Right atrium auricular region (tissue), 2 donors: ENCODE measurements around the gene MYL6. TPM values are rescaled to one million over a fixed set of nuclear protein-coding genes. Genes with fewer than 3 reads are reported as not detected.
"Not testable (repeated sequence)": the region's sequence is repeated elsewhere in the genome, so short reads cannot be mapped to it uniquely, and the experiment has no call there.

Experiments used
- DNase-seq: peaks from one replicate; pipeline ENCODE4 v3.0.0-alpha.2; 2019; ENCODE audit warnings: low spot score
- H3K27ac ChIP-seq, 2 donors: fragments of 200-600 bp; sonication (generic); 1 replicate in 1 of 2; 2 replicates in 1 of 2; pipeline ENCODE4 v1.5.1; 2016 to 2019
- H3K27me3 ChIP-seq, 2 donors: fragments of 200-600 bp; sonication (generic); one replicate each; pipeline versions ENCODE4 v1.5.1 to v1.6.0; 2017 to 2019
- H3K36me3 ChIP-seq: fragments of 200-600 bp; sonication (generic); one replicate; pipeline ENCODE4 v1.5.1; 2016
- H3K4me1 ChIP-seq, 2 donors: fragments of 200-600 bp; sonication (generic); one replicate each; pipeline versions ENCODE4 v1.5.1 to v1.6.0; 2017 to 2019
- H3K4me3 ChIP-seq, 2 donors: fragments of 200-600 bp; sonication (generic); 1 replicate in 1 of 2; 2 replicates in 1 of 2; pipeline ENCODE4 v1.5.1; 2017 to 2019; ENCODE audit warnings: mild to moderate bottlenecking in 1 of 2, moderate library complexity in 1 of 2
- H3K9me3 ChIP-seq, 2 donors: fragments of 200-600 bp; sonication (generic); one replicate each; pipeline ENCODE4 v1.5.1; 2019
- CTCF ChIP-seq, 2 donors: fragments of 200-600 bp; sonication (generic); IDR thresholded peaks; one replicate each; pipeline ENCODE4 v1.5.1; 2019; ENCODE audit warnings: antibody characterized with exemption in 2 of 2
- total RNA-seq, 2 donors: library from RNA; depleted of rRNA; stranded (reverse); fragments of >200 nt; gene quantifications; one replicate each; pipeline ENCODE4 v1.1.0, GENCODE V29; 2016

The MYL6 gene
- total RNA-seq: 1,000 to 10,000 TPM in 1 of 2 donors, 100 to 1,000 TPM in 1; 567 to 1,179 TPM

- H3K27me3 ChIP-seq: no peaks in the 10 kb centered on the region
- H3K27ac ChIP-seq: peak within 1 kb of the TSS; percentile 96 to 99
- TF ChIP-seq CTCF (IDR thresholded peaks at IDR 0.05): peak in 1 of 2 donors; percentile 9
- DNase-seq: peak; percentile 100
- H3K36me3 ChIP-seq: peaks cover 40% of the 10 kb centered on the region
- no peaks in the 10 kb centered on the region for H3K9me3 ChIP-seq
- peak within 1 kb of the TSS; percentile 69 to 92 for H3K4me3 ChIP-seq
- peaks cover 0 to 41% of the 10 kb centered on the region in 2 donors for H3K4me1 ChIP-seq
These were observed at the start of gene MYL6 for GRCh38 chr12:56158029-56158925. TSS of gene MYL6 (plus strand) at chr12:56158359. CDS start at chr12:56158402, 43 bp downstream.

- H3K27me3 ChIP-seq: no peaks in the 10 kb centered on the region
- H3K4me3 ChIP-seq: no peak overlapping the region
- no peak for TF ChIP-seq CTCF (IDR thresholded peaks at IDR 0.05)
- H3K4me1 ChIP-seq: peaks cover 0 to 13% of the 10 kb centered on the region in 2 donors
- no peak for DNase-seq
- peaks cover 70% of the 10 kb centered on the region for H3K36me3 ChIP-seq
- H3K27ac ChIP-seq: no peak overlapping the region
- H3K9me3 ChIP-seq: no peaks in the 10 kb centered on the region
These were observed 47.6 kb upstream of the MYL6 start for GRCh38 chr12:56110571-56110970.

GRCh38 chr12:56114084-56114483 is 44.1 kb upstream of the MYL6 start:
- no peak for DNase-seq

GRCh38 chr12:56115329-56115728 is 42.8 kb upstream of the MYL6 start:
- Histone ChIP-seq H3K9me3 (no peaks in the 10 kb centered on the region), H3K27me3 (no peaks in the 10 kb centered on the region), H3K4me1 (peaks cover 0 to 29% of the 10 kb centered on the region in 2 donors), H3K36me3 (peaks cover 34% of the 10 kb centered on the region), H3K27ac (peak overlapping the region; percentile 94 to 95), H3K4me3 (peak overlapping the region; percentile 71 to 76)
- TF ChIP-seq CTCF (IDR thresholded peaks at IDR 0.05): no peak
- no peak for DNase-seq

More at GRCh38 chr12:56114084-56114483, 44.1 kb upstream of the MYL6 start:
- Histone ChIP-seq H3K9me3 (no peaks in the 10 kb centered on the region), H3K27ac (no peak overlapping the region), H3K4me3 (no peak overlapping the region), H3K4me1 (peaks cover 0 to 16% of the 10 kb centered on the region in 2 donors), H3K36me3 (peaks cover 46% of the 10 kb centered on the region), H3K27me3 (no peaks in the 10 kb centered on the region)
- no peak for TF ChIP-seq CTCF (IDR thresholded peaks at IDR 0.05)

GRCh38 chr12:56116267-56117081 is 41.7 kb upstream of the MYL6 start, which contains the start of gene RPL41:
TSS of gene RPL41 (plus strand) at chr12:56116633.
- DNase-seq: peak; percentile 97
- no peak for TF ChIP-seq CTCF (IDR thresholded peaks at IDR 0.05)
- no peaks in the 10 kb centered on the region for H3K9me3 ChIP-seq
- no peaks in the 10 kb centered on the region for H3K27me3 ChIP-seq
- peaks cover 30% of the 10 kb centered on the region for H3K36me3 ChIP-seq
- H3K4me1 ChIP-seq: peaks cover 0 to 36% of the 10 kb centered on the region in 2 donors
- peak within 1 kb of the TSS; percentile 94 to 95 for H3K27ac ChIP-seq
- peak within 1 kb of the TSS; percentile 71 to 76 for H3K4me3 ChIP-seq

- H3K27ac ChIP-seq: peak overlapping the region; percentile 94 to 95
- not testable (repeated sequence) for H3K9me3 ChIP-seq, DNase-seq, H3K27me3 ChIP-seq
- H3K36me3 ChIP-seq: peaks cover 25% of the 10 kb centered on the region
- peaks cover 0 to 43% of the 10 kb centered on the region in 2 donors for H3K4me1 ChIP-seq
- H3K4me3 ChIP-seq: peak overlapping the region; percentile 71 to 76
These were observed 41.0 kb upstream of the MYL6 start for GRCh38 chr12:56117082-56117706.
